Neural progenitor cell (in vitro differentiated cells): ENCODE results near the gene GIGYF1. TPM values are rescaled to one million over a fixed set of nuclear protein-coding genes. Genes with fewer than 3 reads are reported as not detected.

ENCODE experiments used
- DNase-seq: peaks from one replicate; pipeline ENCODE4 v3.0.0-alpha.2; 2016; ENCODE audit warnings: low spot score
- H2AFZ ChIP-seq: fragments of 200-600 bp; sonication (generic); replicated peaks from 2 replicates; pipeline ENCODE4 v1.6.1; 2016; ENCODE audit warnings: antibody characterized with exemption
- H3F3A ChIP-seq: fragments of 200-600 bp; sonication (generic); 2 replicates; pipeline ENCODE4 v1.6.1; 2016; ENCODE audit warnings: antibody characterized with exemption, low read depth
- H3K27ac ChIP-seq: fragments of 200-600 bp; sonication (generic); 2 replicates; pipeline ENCODE4 v1.5.1; 2016; ENCODE audit warnings: mild to moderate bottlenecking
- H3K27me3 ChIP-seq: fragments of 200-600 bp; sonication (generic); 2 replicates; pipeline ENCODE4 v1.6.1; 2016; ENCODE audit warnings: mild to moderate bottlenecking, moderate library complexity
- H3K36me3 ChIP-seq: fragments of 200-600 bp; sonication (generic); 2 replicates; pipeline ENCODE4 v1.5.1; 2016
- H3K4me1 ChIP-seq: fragments of 200-600 bp; sonication (generic); 2 replicates; pipeline ENCODE4 v1.6.1; 2016; ENCODE audit warnings: mixed run types
- H3K4me2 ChIP-seq: fragments of 200-600 bp; sonication (generic); 2 replicates; pipeline ENCODE4 v1.6.1; 2016
- H3K4me3 ChIP-seq: fragments of 200-600 bp; sonication (generic); 2 replicates; pipeline ENCODE4 v1.5.1; 2016
- H3K79me2 ChIP-seq: fragments of 200-600 bp; sonication (generic); 2 replicates; pipeline ENCODE4 v1.6.1; 2016; ENCODE audit warnings: low read depth
- H3K9ac ChIP-seq: fragments of 200-600 bp; sonication (generic); 2 replicates; pipeline ENCODE4 v1.6.1; 2016
- H3K9me3 ChIP-seq: fragments of 200-600 bp; sonication (generic); 2 replicates; pipeline ENCODE4 v1.5.1; 2016; ENCODE audit warnings: low read depth
- H4K20me1 ChIP-seq: fragments of 200-600 bp; sonication (generic); 2 replicates; pipeline ENCODE4 v1.6.1; 2016; ENCODE audit warnings: low read depth
- H3K27ac Mint-ChIP-seq: 3 replicates; pipeline ENCODE4 v1.8.0; 2021; ENCODE audit warnings: mixed read lengths
- H3K27me3 Mint-ChIP-seq: 2 replicates; pipeline ENCODE4 v1.8.0; 2022; ENCODE audit warnings: low read depth, mild to moderate bottlenecking, inconsistent platforms, moderate library complexity, mixed read lengths; ENCODE audit not compliant: insufficient read depth
- H3K36me3 Mint-ChIP-seq: 3 replicates; pipeline ENCODE4 v1.8.0; 2021; ENCODE audit warnings: mixed read lengths
- H3K4me1 Mint-ChIP-seq: 3 replicates; pipeline ENCODE4 v1.8.0; 2021; ENCODE audit warnings: mixed read lengths
- H3K4me3 Mint-ChIP-seq: 3 replicates; pipeline ENCODE4 v1.8.0; 2021; ENCODE audit warnings: mild to moderate bottlenecking, moderate library complexity, mixed read lengths
- H3K9me3 Mint-ChIP-seq: 3 replicates; pipeline ENCODE4 v1.8.0; 2020; ENCODE audit warnings: mixed read lengths
- CTCF ChIP-seq: fragments of 200-600 bp; sonication (generic); IDR thresholded peaks from 2 replicates; pipeline ENCODE4 v1.5.1; 2017; ENCODE audit warnings: antibody characterized with exemption, mild to moderate bottlenecking
- EZH2 ChIP-seq: fragments of 200-600 bp; sonication (generic); IDR thresholded peaks from 2 replicates; pipeline ENCODE4 v1.6.1; 2017; ENCODE audit warnings: antibody characterized with exemption, mild to moderate bottlenecking, moderate library complexity
- EZH2phosphoT487 ChIP-seq: fragments of 200-600 bp; sonication (generic); IDR thresholded peaks from 2 replicates; pipeline ENCODE4 v1.6.1; 2017; ENCODE audit warnings: antibody characterized with exemption
- total RNA-seq: library from RNA; depleted of rRNA; stranded (reverse); fragments of >200 nt; gene quantifications from 2 replicates; pipeline ENCODE4 v1.2.3, GENCODE V29; 2015; ENCODE audit warnings: low replicate concordance

Gene GIGYF1
- total RNA-seq, 1 donor from 2014 or later: 24.2 TPM

GRCh38 chr7:100682991-100683658, 10.9 kb downstream of the GIGYF1 start:
- H3K27me3 ChIP-seq: no peaks in the 10 kb centered on the region
- no peaks in the 10 kb centered on the region for H3K36me3 ChIP-seq
- H3F3A ChIP-seq: peaks cover 44% of the 10 kb centered on the region
- no peaks in the 10 kb centered on the region for H3K9me3 ChIP-seq
- Mint-ChIP-seq H3K4me1 (peaks cover 4% of the 10 kb centered on the region), H3K36me3 (peaks cover 10% of the 10 kb centered on the region), H3K27me3 (peaks cover 3% of the 10 kb centered on the region), H3K9me3 (no peaks in the 10 kb centered on the region), H3K4me3 (no peak overlapping the region), H3K27ac (peak overlapping the region; percentile 74)
- no peak for TF ChIP-seq CTCF
- TF ChIP-seq EZH2: no peak
- no peak for TF ChIP-seq EZH2phosphoT487
- H3K4me2 ChIP-seq: no peak overlapping the region
- H2AFZ ChIP-seq: no peak overlapping the region
- no peak for DNase-seq
- H3K4me3 ChIP-seq: no peak overlapping the region
- peaks cover 74% of the 10 kb centered on the region for H4K20me1 ChIP-seq
- H3K9ac ChIP-seq: no peak overlapping the region
- H3K4me1 ChIP-seq: no peaks in the 10 kb centered on the region
- H3K27ac ChIP-seq: no peak overlapping the region
- H3K79me2 ChIP-seq: peaks cover 6% of the 10 kb centered on the region

GRCh38 chr7:100682228-100682741, 11.8 kb downstream of the GIGYF1 start:
- Histone ChIP-seq H3K27ac (peak overlapping the region; percentile 58), H3K9me3 (no peaks in the 10 kb centered on the region), H3K4me2 (no peak overlapping the region), H2AFZ (no peak overlapping the region), H3K36me3 (no peaks in the 10 kb centered on the region), H4K20me1 (peaks cover 70% of the 10 kb centered on the region), H3K79me2 (no peaks in the 10 kb centered on the region), H3K27me3 (no peaks in the 10 kb centered on the region), H3K9ac (no peak overlapping the region), H3K4me3 (no peak overlapping the region), H3F3A (peaks cover 50% of the 10 kb centered on the region), H3K4me1 (no peaks in the 10 kb centered on the region)
- H3K27ac Mint-ChIP-seq: no peak overlapping the region
- H3K27me3 Mint-ChIP-seq: peaks cover 3% of the 10 kb centered on the region
- TF ChIP-seq EZH2phosphoT487: no peak
- no peak for TF ChIP-seq EZH2
- TF ChIP-seq CTCF: no peak
- peaks cover 12% of the 10 kb centered on the region for H3K36me3 Mint-ChIP-seq
- no peaks in the 10 kb centered on the region for H3K9me3 Mint-ChIP-seq
- no peak overlapping the region for H3K4me3 Mint-ChIP-seq
- H3K4me1 Mint-ChIP-seq: peaks cover 4% of the 10 kb centered on the region
- DNase-seq: no peak

- H3K4me3 Mint-ChIP-seq: no peak overlapping the region
- no peak overlapping the region for H3K4me2 ChIP-seq
- H3K9ac ChIP-seq: no peak overlapping the region
- H3K9me3 Mint-ChIP-seq: no peaks in the 10 kb centered on the region
- no peak for DNase-seq
- H3K36me3 ChIP-seq: no peaks in the 10 kb centered on the region
- no peaks in the 10 kb centered on the region for H3K79me2 ChIP-seq
- H3K4me1 Mint-ChIP-seq: peaks cover 4% of the 10 kb centered on the region
- H3K4me3 ChIP-seq: no peak overlapping the region
- peaks cover 3% of the 10 kb centered on the region for H3K27me3 Mint-ChIP-seq
- no peaks in the 10 kb centered on the region for H3K27me3 ChIP-seq
- peaks cover 70% of the 10 kb centered on the region for H4K20me1 ChIP-seq
- no peaks in the 10 kb centered on the region for H3K4me1 ChIP-seq
- H3K27ac Mint-ChIP-seq: no peak overlapping the region
- peaks cover 12% of the 10 kb centered on the region for H3K36me3 Mint-ChIP-seq
- H3K27ac ChIP-seq: peak overlapping the region; percentile 58
- H3F3A ChIP-seq: peaks cover 51% of the 10 kb centered on the region
- TF ChIP-seq CTCF (no peak), EZH2 (no peak), EZH2phosphoT487 (no peak)
- no peak overlapping the region for H2AFZ ChIP-seq
- H3K9me3 ChIP-seq: no peaks in the 10 kb centered on the region
Measured at GRCh38 chr7:100681491-100682227, 12.4 kb downstream of the GIGYF1 start.
